CD4-positive, alpha-beta T cell treated with Interleukin-4 for 1 hour (primary cell): ENCODE measurements around the gene ZNF718.
"Not testable (repeated sequence)": the region's sequence is repeated elsewhere in the genome, so short reads cannot be mapped to it uniquely, and the experiment has no call there.

Experiments
- DNase-seq, 2 donors: peaks; one replicate each; pipeline ENCODE4 v3.0.0-alpha.2; 2020 to 2022

The ZNF718 gene

DNA sequence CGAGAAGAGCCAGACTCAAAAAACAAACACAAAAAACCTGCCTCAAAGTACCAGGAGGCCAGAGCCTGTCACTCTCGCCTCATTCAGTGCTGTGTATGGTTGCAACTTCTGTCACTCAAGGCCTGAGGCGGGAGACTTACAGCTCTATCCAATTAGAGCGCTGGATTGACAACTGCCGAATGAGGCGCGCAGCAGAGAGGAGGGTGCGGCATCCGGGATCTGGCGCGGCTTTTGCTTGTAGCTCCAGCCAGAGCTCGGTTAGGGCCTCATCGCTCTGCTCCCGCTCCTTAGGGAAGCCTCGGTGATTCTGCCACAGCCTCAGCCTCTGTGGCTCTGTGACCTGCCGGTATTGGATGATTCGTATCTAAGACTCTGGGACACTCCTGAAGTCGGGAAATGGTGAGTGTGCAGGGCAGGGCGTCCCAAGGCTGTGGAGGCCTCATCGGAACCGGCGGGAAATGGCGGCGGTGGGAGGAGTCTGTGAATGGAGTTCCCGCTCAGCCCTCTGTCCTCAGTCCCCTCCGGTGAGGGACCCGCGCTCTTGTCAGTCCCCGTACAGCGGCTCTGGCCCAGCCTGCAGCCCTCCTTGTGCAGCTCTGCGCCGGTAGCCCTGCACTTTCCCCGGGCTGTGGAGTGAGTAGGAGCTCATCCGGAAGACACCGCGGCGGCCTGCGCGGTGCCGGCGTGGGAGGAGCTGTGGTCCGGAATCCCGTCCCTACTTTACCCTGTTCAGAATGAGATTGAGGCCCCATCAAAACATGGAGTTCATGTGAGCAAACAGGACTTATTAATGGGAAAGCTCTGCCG lies at the start of gene ZNF718:
TSS of gene ZNF718 (plus strand) at position 227 of the 807 bp plus-strand sequence. CDS start at position 397, 170 bp downstream.
- DNase-seq, result peak; percentile 94 to 95

DNA sequence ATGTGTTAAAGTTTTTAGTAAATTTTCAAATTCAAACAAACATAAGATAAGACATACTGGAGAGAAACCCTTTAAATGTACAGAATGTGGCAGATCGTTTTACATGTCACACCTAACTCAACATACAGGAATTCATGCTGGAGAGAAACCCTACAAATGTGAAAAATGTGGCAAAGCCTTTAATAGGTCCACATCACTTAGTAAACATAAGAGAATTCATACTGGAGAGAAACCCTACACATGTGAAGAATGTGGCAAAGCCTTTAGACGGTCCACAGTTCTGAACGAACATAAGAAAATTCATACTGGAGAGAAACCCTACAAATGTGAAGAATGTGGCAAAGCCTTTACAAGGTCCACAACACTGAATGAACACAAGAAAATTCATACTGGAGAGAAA lies 38.4 kb upstream of the ZNF718 start:
- no peak for DNase-seq

DNA sequence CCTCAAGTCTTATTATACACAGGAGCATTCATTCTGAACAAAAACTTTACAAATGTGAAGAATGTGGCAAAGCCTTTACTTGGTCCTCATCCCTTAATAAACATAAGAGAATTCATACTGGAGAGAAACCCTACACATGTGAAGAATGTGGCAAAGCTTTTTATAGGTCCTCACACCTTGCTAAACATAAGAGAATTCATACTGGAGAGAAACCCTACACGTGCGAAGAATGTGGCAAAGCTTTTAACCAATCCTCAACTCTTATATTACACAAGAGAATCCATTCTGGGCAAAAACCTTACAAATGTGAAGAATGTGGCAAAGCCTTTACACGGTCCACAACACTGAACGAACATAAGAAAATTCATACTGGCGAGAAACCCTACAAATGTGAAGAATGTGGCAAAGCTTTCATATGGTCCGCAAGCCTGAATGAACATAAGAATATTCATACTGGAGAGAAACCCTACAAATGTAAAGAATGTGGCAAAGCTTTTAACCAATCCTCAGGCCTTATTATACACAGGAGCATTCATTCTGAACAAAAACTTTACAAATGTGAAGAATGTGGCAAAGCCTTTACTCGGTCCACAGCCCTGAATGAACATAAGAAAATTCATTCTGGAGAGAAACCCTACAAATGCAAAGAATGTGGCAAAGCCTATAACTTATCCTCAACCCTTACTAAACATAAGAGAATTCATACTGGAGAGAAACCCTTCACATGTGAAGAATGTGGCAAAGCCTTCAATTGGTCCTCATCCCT lies 37.6 kb upstream of the ZNF718 start:
- not testable (repeated sequence) for DNase-seq

DNA sequence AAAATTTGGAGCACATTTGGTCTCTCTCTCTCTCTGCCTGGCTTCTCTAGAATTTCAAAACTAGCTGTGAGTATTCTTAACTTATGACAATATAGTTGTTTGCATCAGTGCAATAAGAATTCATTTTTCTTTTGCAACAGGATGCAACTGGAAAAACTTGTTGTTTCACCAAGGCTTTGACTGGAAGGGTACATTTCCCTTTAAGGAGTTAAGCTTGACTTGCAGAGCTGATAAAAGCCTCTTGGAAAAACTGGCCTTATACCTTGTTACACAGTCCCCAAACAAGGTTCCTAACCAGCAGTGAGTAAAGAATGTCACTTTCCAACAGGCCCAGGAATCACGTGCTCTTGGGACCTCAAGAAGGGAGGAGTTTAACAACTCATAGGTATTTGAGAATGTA lies 25.9 kb upstream of the ZNF718 start:
- no peak for DNase-seq

DNA sequence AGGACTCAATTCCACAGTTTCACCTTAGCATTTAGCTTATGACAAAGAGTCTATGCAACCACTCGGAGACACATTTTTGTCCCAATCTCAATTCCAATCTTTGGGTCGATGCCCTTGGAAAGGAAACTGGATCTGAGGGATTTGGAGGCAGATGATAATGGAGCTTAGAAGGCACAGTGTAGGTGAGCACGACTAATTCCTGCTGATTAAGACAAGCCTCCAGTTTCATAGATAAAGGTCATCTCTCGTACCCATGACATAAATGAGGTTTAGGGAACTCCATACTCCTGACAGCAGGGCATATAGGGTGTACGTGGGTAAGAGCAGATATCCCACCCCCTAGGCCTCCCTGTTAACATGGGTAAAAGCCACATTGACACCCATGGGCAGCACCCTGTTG lies 24.4 kb upstream of the ZNF718 start:
- DNase-seq, result no peak

DNA sequence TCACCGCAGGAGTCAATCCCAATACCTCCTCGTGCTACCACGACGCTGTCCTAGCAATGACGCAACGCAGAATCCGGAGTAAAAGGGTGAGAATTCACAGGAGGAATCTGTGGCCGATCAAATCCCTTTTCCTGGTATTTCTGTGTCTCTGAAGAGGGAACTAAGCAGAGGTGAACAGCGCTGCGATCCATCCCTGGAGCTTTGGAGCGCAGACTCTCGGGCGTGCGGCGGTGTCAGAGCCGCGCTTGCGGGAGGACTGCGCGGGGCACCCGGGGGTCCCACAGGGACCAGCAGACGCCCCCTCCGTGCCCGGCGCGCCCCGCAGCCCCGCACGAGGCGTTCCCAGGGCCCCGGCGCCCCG lies 17.2 kb upstream of the ZNF718 start:
- no peak for DNase-seq

DNA sequence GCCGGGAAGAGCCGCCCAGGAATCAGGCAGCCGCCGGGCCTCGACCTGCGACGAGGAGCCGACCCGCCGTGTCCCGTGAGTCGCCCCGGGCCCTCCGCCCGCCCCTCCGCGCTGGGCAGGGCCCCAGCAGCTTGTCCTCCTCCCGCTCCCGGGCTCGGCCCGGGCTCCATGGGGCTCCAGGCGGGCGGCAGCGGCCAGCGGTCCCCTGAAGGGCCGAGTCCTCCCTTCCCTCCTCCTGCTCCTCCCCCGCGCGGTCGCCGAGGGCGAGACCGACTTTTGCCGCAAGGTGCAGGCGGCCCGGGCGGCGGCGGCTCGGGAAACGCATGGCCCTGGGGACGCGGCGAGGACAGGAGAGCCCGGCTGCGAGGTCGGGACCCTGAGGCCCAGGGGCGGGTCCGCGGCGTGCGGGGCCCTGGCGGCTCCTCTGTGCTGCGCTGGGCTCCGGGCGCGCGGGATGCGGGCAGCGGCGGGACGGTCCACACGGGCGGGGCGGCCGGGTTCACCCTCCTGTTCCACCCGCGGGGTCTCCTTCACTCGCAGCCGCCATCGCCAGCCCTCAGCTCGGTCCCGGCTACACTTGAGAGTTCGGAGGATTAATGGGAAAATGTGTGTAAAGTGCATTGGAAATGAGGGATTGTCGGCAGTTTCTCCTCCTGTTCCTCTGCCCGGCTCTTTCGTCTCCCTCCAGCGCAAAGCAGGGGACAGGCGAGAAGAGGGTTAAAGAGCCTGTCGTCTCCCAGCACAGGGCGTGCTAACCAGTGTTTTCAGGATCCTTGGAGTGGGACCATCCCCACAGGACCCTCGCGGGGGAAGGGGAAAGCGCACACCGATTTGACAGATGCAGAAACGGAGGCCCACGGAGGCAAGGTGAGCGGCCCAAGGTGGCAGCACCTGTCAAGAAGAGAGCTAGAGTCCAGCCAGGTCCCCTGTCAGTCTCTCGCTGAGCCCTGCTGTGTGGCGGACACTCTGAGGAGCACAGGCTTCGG lies 16.6 kb upstream of the ZNF718 start:
- no peak for DNase-seq

DNA sequence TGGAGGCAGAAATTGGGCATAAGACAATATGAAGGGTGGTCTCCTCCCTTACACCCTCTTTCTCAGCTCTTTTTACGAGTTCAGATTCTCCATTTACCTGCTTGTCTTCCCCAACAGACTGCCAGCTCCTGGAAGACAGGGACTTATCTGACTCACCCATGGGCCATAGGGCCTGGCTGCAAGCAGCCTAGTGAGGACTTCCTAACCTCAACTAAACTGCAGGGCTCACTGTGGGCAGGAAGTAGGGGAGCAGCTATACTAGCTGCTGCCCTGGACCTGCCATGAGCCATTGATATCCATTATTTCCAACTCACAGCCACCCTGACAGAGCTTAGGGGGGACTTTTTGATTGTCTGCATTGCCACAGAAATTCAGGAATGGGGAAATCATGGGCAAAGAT lies 11.5 kb upstream of the ZNF718 start:
- no peak for DNase-seq

DNA sequence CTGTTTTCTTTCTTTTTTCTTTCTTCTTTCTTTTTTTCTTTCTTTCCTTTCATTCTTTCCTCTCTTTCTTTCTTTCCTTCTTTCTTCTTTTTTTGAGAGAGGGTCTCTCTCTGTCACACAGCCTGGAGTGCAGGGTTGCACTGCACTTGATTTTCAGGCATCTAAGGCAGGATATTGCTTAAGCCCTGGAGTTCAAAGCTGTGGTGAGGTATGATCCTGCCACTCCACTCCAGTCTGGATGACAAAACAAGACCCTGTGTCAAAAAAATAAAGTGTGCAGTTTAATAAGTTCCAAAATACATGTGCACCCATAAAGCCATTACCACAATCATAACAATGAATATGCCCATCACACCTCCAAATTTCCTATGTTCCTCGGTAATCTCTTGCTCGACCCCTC lies 10.6 kb upstream of the ZNF718 start:
- DNase-seq, result no peak

DNA sequence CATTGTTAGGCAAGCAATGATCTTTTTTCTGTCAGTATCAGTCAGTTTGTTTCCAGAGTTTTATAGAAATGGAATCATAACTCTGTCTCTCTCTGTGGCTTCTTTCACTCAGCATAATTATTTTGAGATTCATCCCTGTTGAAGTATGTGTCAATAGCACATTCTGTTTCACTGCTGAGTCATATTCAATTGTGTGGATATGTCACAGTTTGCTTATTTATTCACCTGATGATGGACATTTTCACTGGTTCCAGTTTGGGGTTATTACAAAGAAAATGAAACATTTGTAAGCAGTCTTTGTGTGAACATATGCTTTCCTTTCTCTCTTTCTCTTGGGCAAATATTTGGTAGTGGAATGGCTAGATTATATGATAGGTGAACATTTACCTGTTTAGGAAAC lies 10.2 kb upstream of the ZNF718 start:
- DNase-seq, result no peak

DNA sequence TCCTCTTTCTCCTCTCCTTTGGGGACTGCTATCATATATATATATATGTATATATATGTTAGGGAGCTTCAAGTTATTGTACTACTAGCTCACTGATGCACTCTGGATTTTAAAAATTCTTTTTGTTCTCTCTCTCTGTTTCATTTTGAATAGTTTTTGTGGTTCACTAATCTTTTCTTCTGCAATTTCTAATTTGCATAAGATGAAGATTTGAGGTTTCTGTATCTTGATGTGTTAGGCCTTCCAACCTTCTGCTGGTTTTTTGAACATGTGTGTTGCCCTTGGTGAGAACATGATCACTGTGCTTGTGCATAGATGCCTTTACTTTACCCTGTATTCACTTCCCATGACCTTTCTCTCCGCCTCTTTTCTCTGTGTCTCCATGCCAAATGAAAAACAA lies 7.8 kb upstream of the ZNF718 start:
- no peak for DNase-seq

DNA sequence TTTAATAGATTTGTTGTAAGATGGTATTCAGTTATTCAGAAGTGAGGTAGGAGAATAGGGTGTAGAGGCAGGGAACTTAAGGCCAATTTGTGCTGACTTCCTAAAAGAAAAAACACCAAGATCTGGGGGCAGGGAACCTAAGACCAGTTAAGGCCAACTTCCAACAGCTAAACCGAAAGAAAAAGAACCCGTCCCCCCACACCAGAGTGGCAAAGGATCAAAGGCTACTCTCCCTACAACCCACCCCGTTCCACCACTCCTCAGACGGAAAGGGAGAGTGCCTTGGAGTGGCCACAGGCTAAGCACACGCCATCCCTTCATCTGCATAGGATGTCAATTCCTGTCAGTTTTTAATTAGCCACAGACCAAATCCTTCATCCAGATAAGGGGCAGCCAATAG lies 3.7 kb upstream of the ZNF718 start:
- DNase-seq, result no peak

DNA sequence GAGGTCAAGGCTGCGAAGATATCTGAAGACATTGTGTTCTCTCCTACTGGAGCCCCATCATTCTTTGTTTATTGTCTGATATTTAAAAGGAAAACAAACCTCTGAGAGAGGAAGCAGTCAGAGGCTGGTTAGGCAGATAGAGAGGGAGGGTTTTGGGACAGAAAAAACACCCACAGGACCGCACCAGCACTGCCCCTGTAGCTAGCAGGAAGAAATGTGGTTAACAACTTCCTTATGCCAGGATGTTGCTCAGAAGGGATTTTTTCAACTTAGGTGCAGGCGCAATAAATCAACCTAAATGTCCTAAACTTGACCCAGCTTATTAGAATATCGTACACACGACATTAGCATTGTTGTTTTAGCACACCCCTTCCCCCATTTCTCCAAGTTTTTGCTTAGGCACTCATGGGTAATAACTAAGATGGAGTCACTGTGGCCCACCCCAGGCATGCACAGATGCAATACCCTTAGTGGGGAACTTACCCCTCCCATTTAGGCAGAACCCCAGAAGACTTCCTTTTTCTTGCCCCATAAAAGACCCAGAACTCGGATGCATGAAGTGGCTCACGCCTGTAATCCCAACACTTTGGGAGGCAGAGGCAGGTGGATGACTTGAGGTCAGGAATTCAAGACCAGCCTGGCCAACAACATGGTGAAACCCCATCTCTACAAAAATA lies 2.8 kb upstream of the ZNF718 start:
- DNase-seq, result peak; percentile 58 to 60

DNA sequence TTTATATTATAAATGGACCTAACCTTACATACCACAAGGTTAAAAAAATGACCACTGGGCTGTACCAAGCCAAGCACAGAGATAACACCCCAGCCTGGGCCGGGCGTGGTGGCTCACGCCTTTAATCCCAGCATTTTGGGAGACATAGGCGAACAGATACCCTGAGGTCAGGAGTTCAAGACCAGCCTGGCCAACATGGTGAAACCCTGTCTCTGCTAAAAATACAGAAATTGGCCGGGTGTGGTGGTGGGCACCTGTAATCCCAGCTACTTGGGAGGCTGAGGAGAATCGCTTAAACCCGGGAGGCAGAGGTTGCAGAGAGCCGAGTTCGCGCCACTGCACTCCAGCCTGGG lies 403 bp upstream of the ZNF718 start:
- DNase-seq, result not testable (repeated sequence)

DNA sequence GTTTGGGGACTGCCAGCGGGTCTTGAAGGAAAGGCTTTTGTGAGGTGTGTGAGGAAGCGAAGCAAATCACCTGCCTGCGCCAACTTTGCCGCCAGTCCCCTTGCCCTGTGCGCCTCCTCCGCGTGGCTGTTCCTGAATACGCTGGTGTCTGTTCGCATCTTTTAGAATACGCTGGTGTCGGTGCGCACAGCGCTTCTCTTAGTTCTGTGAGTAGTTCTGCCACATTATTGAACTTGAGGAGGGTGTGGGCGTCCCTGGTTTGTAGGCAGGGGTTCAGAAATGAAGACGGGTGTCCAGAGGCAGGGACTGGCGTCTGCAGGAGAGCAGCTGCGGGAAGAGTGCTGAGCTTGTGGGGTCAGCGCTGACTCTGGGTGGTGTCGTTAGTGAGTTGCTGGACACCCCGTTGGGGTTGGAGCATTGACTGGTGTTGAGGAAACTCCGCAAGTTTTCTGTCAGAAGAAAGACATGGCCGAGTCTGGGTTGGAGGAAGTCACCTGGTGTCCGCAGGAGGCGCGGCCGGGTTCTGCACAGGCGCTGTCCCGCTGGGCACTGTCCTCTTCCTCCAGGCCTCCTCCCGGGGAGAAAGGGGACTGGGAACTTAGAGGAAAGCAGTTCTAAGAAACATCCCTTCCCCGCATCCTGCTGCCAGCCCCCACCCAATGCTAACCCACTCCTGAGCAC lies 930 bp downstream of the ZNF718 start:
- no peak for DNase-seq

DNA sequence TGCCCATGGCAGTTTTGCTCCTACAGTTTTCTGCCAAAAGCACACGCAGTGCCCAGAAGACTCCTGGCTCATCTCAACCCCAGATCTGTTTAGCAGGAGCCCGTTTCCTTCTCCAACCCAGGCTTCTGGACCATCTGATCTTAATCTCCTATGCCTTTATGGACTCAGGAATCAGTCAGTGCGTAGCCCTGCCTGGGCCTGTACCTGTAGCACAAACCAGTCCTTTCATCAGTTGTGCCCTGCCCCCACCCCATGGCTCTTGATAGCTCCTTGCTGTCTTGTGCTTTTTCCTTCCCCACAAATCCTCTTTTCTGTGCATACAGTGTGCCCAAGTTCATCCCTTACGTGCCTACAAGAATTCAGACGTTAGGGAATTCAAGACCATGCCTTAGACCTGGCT lies 1.5 kb downstream of the ZNF718 start:
- DNase-seq, result no peak

DNA sequence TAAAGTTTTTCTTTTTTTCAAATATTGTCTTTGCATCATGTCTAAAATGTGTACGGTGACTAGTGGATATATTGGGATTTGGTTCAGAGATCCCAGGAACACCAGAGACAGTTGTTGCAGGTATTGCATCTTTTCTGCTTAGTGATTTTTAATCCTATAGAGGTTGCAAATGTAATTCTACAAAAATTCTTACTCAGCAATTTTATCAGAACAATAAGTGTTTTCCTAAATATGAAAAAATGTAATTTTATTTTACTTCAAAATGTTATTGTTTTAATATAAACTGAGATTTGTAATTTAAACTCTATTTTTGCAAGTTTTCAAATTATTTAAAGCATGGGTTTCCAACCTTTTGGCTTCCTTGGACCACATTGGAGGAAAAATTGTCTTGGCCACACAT lies 8.2 kb downstream of the ZNF718 start:
- no peak for DNase-seq

DNA sequence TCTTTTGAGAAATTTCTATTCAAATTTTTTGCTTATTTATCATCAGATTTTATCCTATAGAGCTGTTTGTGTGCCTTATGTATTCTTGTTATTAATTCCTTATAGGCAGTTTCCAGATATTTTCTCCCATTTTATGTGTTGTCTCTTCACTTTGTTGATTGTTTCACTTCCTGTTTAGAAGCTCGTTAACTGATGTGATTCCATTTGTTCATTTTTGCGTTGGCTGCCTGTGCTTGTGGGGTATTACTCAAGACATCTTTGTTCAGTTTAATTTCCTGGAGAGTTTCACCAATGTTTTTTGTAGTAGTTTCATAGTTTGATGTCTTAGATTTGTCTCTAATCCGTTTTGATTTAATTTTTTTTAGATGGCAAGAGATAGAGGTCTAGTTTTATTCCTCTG lies 14.6 kb downstream of the ZNF718 start:
- no peak for DNase-seq

DNA sequence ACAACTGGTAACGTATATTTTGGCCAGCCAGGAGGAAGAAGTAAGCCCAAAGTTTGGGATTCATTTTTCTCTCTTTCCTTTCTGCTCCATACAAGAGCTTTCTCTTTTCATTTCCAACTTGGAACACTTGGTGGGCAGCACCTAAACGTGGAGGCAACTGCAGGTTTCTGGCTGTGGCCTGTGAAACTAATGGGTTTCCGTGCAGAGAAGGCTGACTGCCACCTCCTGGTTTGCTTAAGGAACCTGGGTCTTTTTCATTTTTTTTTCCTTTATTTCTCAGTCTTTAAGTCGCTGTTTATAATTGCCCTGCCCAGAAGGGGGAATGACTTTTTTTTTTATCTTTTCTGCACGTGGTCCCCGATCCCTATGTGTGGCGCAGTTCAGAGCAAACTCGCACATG lies 15.4 kb downstream of the ZNF718 start:
- DNase-seq, result no peak

DNA sequence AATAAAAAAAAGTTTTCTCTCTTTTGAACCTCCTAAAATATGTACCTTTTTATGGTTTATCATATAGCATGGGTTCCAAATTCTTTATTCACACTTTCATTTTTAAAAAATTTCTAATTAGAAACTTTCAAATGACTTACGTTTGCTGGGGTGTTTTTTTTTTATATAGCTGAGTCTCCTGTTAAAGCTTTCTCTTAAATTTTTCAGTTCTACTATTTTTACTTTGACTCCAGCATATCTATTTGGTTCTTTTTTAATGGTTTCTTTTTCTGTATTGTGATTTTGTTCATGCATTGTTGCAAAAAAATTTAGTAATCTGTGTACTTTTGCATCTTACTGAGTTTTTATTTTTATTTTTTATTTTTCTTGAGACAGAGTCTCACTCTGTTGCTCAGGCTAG lies 22.3 kb downstream of the ZNF718 start:
- no peak for DNase-seq

DNA sequence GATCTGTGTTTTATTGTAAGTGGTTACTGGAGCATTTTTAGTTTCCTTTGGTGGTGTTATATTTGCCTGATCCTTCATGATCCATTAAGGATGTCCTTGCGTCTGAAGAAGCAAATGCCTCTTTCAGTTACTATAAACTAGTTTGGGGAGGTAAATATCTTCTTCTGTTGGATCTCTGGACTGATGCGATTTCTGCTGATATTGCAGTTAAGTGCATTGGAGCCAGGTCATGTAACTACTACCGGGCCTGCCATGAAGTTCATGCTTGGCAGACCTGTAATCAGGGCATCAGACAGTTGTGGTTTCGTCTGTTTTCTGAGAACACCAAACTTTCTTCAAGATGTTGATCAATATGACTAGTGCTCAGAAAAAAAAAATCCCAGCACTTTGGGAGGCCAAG lies 22.9 kb downstream of the ZNF718 start:
- DNase-seq, result no peak
